GM18505 (cell line): ENCODE data around the gene EMCN.
"Not testable (repeated sequence)": the region's sequence is repeated elsewhere in the genome, so short reads cannot be mapped to it uniquely, and the experiment has no call there.

ENCODE experiments used
- ATAC-seq: cut with Tn5 transposase; IDR thresholded peaks from one replicate; pipeline ENCODE4 v1.9.1; 2021; ENCODE audit not compliant: unreplicated experiment
- POLR2A ChIP-seq: IDR thresholded peaks from 4 replicates; pipeline ENCODE4 v1.6.1; 2011; ENCODE audit warnings: borderline replicate concordance; ENCODE audit not compliant: insufficient read depth, insufficient read length; ENCODE audit errors: extremely low read depth

EMCN gene

DNA sequence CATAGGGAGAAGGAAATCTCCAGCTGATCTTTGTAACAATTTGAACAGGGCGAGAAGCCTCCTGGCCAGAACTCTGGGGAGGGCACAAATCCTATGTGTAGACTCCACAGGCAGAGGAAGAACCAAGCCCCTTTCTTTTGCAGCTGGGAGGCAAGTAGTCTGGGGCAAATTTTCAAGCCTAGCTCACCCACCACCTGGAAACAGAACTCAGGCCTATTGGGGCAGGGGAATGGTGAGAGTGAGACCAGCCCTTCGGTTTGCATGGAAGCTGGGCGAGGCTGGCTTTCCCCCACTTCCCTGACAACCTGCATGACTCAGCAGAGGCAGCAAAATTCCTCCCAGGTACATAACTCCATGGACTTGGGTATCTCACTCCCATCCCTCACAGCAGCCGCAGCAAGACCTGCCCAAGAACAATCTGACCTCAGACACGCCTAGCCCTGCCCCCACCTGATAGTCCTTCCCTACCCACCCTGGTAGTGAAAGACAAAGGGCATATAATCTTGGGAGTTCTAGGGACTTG lies 138.2 kb downstream of the EMCN start:
- ATAC-seq, result no peak
- no peak for TF ChIP-seq POLR2A

DNA sequence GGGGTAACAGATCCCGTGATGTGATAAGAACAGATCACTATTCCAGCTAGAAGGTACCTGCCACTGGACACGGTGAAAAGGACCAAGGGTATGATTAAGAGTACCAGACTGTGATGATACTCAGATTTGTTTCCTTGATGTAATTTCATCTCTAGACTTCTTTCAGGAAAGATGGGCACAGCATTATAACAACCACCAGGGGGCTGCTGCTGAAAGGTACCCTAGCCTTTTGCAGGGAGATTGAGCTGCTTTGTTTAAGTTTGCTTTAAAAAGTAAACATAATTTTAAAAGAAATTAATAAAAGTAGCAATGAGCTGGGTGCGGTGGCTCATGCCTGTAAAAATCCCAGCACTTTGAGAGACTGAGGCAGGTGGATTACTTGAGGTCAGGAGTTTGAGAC lies 145.4 kb downstream of the EMCN start:
- ATAC-seq, result no peak
- TF ChIP-seq POLR2A, result no peak

- TF ChIP-seq POLR2A, result no peak
- ATAC-seq, result no peak
These were observed 148.0 kb downstream of the EMCN start for GRCh38 chr4:100369871-100370270.

- TF ChIP-seq POLR2A, result no peak
- no peak for ATAC-seq
These were observed 150.4 kb downstream of the EMCN start for GRCh38 chr4:100367451-100367850.

- ATAC-seq, result no peak
These were observed 151.6 kb downstream of the EMCN start for GRCh38 chr4:100366213-100366612.

GRCh38 chr4:100362366-100362765 lies 155.5 kb downstream of the EMCN start:
- ATAC-seq, result no peak
- no peak for TF ChIP-seq POLR2A

More at GRCh38 chr4:100366213-100366612, 151.6 kb downstream of the EMCN start:
- no peak for TF ChIP-seq POLR2A

GRCh38 chr4:100361336-100361735 lies 156.5 kb downstream of the EMCN start:
- no peak for TF ChIP-seq POLR2A
- no peak for ATAC-seq

DNA sequence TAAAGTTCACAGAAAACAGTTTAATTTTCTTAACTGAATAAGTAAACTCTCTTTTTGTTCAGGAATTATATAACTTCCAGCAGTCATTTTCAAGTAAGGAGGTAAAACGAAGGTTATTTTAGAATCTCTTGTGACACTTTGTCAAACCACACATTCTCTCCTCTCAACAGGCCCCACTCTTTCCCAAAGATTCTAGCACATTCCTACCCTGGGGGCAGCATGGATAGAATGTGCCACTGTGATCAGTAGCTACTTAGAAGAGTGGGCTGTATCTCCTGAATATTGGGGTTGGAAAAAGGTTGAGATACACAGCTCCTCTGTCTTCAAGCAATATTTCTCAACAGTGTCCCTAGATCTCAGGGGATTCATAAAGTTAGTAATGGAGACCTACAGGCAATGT lies 157.6 kb downstream of the EMCN start:
- no peak for TF ChIP-seq POLR2A
- no peak for ATAC-seq

GRCh38 chr4:100359441-100359840 lies 158.4 kb downstream of the EMCN start:
- ATAC-seq, result no peak
- no peak for TF ChIP-seq POLR2A

- no peak for ATAC-seq
- no peak for TF ChIP-seq POLR2A
These were observed 160.3 kb downstream of the EMCN start for GRCh38 chr4:100357542-100357941.

- TF ChIP-seq POLR2A, result no peak
- no peak for ATAC-seq
These were observed 161.7 kb downstream of the EMCN start for GRCh38 chr4:100356172-100356571.

- ATAC-seq, result not testable (repeated sequence)
These were observed 165.5 kb downstream of the EMCN start for GRCh38 chr4:100352352-100352751.

DNA sequence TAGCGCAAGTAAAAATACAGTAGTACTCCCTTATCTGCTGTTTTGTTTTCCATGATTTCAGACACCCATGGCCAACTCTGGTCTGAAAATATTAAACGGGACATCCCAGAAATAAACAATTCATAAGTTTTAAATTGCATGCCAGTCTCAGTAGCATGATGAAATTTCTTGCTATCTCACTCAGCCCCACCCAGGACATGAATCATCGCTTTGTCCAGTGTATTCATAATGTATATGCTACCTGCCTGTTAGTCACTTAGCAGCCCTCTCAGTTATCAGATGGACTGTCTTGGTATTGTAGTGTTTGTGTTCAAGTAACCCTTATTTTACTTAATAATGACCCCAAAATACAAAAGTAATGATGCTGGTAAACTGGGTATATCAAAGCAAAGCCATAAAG lies 169.3 kb downstream of the EMCN start:
- ATAC-seq, result no peak
- no peak for TF ChIP-seq POLR2A

- ATAC-seq, result no peak
- TF ChIP-seq POLR2A, result no peak
These were observed 170.6 kb downstream of the EMCN start for GRCh38 chr4:100347241-100347640.

DNA sequence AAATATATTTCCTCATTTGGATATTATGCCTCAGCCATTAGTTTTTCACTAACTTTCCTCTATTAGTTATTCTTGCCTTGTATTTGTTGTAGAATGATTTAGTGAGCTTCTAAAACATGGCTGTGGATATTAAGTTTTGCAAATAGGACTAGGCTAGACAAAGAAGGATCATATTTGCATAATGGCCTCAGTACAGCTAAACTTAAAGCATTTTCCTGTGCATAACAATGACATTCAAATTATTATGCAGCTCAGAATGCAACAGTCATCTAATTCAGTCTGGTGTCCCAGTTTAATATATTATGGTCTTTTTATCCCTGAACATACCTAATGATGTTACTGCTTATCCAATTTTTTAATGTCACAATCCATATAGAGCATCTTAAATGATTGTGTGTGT lies 172.2 kb downstream of the EMCN start:
- TF ChIP-seq POLR2A, result no peak
- no peak for ATAC-seq
